ENCODE results near the gene SLC27A5. TPM values are rescaled to one million over a fixed set of nuclear protein-coding genes. Genes with fewer than 3 reads are reported as not detected.

SLC27A5 gene
- total and polyA plus RNA-seq, 9 of the 15 experiments (the other 6 are each of a cell fraction or from before 2014, with no cell fraction given) = 42.2 to 318 (median 64.7) TPM

DNA sequence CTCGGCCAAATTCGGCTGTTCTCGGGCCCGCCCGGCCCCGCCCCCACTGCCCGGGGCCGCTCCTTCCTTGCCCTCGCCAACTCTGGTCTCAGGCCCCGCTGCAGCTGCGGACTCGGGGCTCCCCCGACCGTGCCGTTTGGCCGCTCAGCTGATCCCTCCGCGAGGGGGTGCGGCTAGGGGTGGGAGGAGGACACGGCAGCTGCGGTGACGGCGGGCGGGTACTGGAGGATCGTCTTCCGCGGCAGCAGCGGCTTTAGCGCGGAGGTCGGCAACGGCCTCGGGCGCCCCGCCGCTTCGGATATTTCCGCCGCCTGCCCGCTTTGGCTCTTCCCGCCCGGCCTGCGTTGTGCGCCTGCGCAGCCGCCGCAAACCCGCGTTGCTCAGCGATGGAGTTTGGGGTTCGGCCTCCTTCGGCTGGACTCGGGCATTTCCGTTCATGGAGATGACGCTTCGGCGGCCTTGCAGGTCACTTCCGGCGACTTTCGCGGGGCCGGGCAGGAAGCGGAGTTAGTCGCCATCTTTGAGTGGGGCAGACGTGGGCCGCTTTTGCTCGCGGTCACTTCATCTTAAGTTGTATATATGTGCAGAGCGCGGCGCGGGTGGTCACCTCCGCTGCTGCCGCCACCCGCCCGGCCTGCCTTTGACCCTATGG, 47.0 kb upstream of the SLC27A5 start (continued):
- TF ChIP-seq ZNF174 (CRISPR knock-in tag; IDR thresholded peaks at IDR 0.05) (no peak), NFE2 (IDR thresholded peaks at IDR 0.05; ENCODE audit: low read depth) (no peak), FOXA3 (CRISPR knock-in tag; conservative IDR thresholded peaks at IDR 0.05 in 1 of 2, IDR thresholded peaks at IDR 0.05 in 1 of 2) (no peak), RBM22 (IDR thresholded peaks at IDR 0.05; ENCODE audit: low read depth, low read length, poor library complexity, severe bottlenecking) (no peak), SNIP1 (IDR thresholded peaks at IDR 0.05; ENCODE audit: low read depth) (no peak), ETS2 (tag; IDR thresholded peaks at IDR 0.05; ENCODE audit: borderline replicate concordance, poor library complexity, severe bottlenecking) (no peak), IRF2 (CRISPR knock-in tag; IDR thresholded peaks at IDR 0.05) (no peak), U2AF2 (optimal IDR thresholded peaks at IDR 0.05; ENCODE audit: low read depth, low read length) (no peak), HIVEP1 (CRISPR knock-in tag; IDR thresholded peaks at IDR 0.05) (no peak), ZBTB1 (CRISPR knock-in tag; IDR thresholded peaks at IDR 0.05; ENCODE audit: borderline replicate concordance, low read depth) (0 out of 2 replicates have a peak, but pooled peaks have one; percentile 64), KLF13 (tag; IDR thresholded peaks at IDR 0.05; ENCODE audit: borderline replicate concordance, low read depth) (no peak), FOXJ3 (CRISPR knock-in tag; IDR thresholded peaks at IDR 0.05) (no peak), CSDE1 (IDR thresholded peaks at IDR 0.05) (no peak), ZFP30 (CRISPR knock-in tag; IDR thresholded peaks at IDR 0.05; ENCODE audit: borderline replicate concordance) (no peak)
- TF ChIP-seq, protein P1, sequence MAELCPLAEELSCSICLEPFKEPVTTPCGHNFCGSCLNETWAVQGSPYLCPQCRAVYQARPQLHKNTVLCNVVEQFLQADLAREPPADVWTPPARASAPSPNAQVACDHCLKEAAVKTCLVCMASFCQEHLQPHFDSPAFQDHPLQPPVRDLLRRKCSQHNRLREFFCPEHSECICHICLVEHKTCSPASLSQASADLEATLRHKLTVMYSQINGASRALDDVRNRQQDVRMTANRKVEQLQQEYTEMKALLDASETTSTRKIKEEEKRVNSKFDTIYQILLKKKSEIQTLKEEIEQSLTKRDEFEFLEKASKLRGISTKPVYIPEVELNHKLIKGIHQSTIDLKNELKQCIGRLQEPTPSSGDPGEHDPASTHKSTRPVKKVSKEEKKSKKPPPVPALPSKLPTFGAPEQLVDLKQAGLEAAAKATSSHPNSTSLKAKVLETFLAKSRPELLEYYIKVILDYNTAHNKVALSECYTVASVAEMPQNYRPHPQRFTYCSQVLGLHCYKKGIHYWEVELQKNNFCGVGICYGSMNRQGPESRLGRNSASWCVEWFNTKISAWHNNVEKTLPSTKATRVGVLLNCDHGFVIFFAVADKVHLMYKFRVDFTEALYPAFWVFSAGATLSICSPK (IDR thresholded peaks at IDR 0.05; ENCODE audit: borderline replicate concordance) = no peak
- TF ChIP-seq, protein P2, sequence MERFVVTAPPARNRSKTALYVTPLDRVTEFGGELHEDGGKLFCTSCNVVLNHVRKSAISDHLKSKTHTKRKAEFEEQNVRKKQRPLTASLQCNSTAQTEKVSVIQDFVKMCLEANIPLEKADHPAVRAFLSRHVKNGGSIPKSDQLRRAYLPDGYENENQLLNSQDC (CRISPR knock-in tag; IDR thresholded peaks at IDR 0.05) = no peak
- TF ChIP-seq, protein P3, sequence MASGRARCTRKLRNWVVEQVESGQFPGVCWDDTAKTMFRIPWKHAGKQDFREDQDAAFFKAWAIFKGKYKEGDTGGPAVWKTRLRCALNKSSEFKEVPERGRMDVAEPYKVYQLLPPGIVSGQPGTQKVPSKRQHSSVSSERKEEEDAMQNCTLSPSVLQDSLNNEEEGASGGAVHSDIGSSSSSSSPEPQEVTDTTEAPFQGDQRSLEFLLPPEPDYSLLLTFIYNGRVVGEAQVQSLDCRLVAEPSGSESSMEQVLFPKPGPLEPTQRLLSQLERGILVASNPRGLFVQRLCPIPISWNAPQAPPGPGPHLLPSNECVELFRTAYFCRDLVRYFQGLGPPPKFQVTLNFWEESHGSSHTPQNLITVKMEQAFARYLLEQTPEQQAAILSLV (tag; IDR thresholded peaks at IDR 0.05) = no peak
- TF ChIP-seq, protein P4, sequence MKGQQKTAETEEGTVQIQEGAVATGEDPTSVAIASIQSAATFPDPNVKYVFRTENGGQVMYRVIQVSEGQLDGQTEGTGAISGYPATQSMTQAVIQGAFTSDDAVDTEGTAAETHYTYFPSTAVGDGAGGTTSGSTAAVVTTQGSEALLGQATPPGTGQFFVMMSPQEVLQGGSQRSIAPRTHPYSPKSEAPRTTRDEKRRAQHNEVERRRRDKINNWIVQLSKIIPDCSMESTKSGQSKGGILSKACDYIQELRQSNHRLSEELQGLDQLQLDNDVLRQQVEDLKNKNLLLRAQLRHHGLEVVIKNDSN (CRISPR knock-in tag; IDR thresholded peaks at IDR 0.05) = no peak
- TF ChIP-seq, protein P5, sequence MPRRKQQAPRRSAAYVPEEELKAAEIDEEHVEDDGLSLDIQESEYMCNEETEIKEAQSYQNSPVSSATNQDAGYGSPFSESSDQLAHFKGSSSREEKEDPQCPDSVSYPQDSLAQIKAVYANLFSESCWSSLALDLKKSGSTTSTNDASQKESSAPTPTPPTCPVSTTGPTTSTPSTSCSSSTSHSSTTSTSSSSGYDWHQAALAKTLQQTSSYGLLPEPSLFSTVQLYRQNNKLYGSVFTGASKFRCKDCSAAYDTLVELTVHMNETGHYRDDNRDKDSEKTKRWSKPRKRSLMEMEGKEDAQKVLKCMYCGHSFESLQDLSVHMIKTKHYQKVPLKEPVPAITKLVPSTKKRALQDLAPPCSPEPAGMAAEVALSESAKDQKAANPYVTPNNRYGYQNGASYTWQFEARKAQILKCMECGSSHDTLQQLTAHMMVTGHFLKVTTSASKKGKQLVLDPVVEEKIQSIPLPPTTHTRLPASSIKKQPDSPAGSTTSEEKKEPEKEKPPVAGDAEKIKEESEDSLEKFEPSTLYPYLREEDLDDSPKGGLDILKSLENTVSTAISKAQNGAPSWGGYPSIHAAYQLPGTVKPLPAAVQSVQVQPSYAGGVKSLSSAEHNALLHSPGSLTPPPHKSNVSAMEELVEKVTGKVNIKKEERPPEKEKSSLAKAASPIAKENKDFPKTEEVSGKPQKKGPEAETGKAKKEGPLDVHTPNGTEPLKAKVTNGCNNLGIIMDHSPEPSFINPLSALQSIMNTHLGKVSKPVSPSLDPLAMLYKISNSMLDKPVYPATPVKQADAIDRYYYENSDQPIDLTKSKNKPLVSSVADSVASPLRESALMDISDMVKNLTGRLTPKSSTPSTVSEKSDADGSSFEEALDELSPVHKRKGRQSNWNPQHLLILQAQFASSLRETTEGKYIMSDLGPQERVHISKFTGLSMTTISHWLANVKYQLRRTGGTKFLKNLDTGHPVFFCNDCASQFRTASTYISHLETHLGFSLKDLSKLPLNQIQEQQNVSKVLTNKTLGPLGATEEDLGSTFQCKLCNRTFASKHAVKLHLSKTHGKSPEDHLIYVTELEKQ (CRISPR knock-in tag; IDR thresholded peaks at IDR 0.05) = no peak
- TF ChIP-seq, protein P6, sequence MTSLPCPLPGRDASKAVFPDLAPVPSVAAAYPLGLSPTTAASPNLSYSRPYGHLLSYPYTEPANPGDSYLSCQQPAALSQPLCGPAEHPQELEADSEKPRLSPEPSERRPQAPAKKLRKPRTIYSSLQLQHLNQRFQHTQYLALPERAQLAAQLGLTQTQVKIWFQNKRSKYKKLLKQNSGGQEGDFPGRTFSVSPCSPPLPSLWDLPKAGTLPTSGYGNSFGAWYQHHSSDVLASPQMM (CRISPR knock-in tag; IDR thresholded peaks at IDR 0.05) = no peak

All from K562 (cell line).